Activated naive CD8-positive, alpha-beta T cell treated with anti-CD3 and anti-CD28 coated beads, Interleukin-2, amount 50 U/mL, for 24 hours (primary cell): ENCODE measurements around the gene GDA.

ENCODE experiments used
- ATAC-seq: fragments of 150-1000 bp; cut with Tn5 transposase; one replicate; pipeline ENCODE4 v1.10.0; 2021
- DNase-seq: peaks from one replicate; pipeline ENCODE4 v3.0.0; 2021
- H3K27ac Mint-ChIP-seq: one replicate; pipeline ENCODE4 v1.8.0; 2021; ENCODE audit warnings: mild to moderate bottlenecking, mixed read lengths
- H3K27me3 Mint-ChIP-seq: one replicate; pipeline ENCODE4 v1.8.0; 2021; ENCODE audit warnings: mixed read lengths
- H3K36me3 Mint-ChIP-seq: one replicate; pipeline ENCODE4 v1.8.0; 2021; ENCODE audit warnings: low read depth, mixed read lengths
- H3K4me1 Mint-ChIP-seq: one replicate; pipeline ENCODE4 v1.8.0; 2021; ENCODE audit warnings: mixed read lengths
- H3K4me3 Mint-ChIP-seq: one replicate; pipeline ENCODE4 v1.8.0; 2021; ENCODE audit warnings: mild to moderate bottlenecking, moderate library complexity, mixed read lengths
- H3K9me3 Mint-ChIP-seq: one replicate; pipeline ENCODE4 v1.8.0; 2021; ENCODE audit warnings: mixed read lengths

The GDA gene

DNA sequence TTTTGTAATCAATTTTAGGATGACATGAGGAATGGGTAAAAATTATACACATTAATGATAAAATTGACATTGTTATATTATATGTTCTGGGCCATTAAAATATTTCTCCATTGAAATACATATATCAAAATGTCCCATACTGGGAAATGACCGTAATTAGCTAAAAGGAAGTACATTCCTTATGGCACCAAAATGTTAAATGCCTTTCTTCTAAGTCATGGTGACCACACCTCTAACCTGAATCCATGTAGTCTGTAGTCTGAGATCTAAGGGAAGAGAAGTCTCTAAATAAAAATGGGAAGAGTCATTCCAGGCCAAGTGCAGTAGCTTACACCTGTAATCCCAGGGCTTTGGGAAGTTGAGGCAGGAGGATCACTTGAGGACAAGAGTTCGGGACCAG is 10.0 kb upstream of the GDA start:
- no peaks in the 10 kb centered on the region for H3K4me1 Mint-ChIP-seq
- no peak for ATAC-seq

DNA sequence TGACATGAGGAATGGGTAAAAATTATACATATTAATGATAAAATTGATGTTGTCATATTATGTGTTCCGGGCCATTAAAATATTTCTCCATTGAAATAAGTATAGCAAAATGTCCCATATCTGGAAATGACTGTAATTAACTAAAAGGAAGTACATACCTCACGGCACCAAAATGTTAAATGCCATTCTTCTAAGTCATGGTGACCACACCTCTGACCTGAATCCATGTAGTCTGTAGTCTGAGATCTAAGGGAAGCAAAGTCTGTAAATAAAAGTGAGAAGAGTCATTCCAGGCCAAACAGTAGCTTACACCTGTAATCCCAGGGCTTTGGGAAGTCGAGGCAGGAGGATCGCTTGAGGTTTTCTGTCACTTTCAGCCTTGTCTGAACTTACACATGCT is 8.7 kb upstream of the GDA start:
- DNase-seq (no peak), ATAC-seq (no peak)
- Mint-ChIP-seq H3K27ac (no peak overlapping the region), H3K4me1 (no peaks in the 10 kb centered on the region), H3K36me3 (no peaks in the 10 kb centered on the region), H3K9me3 (no peaks in the 10 kb centered on the region), H3K4me3 (no peak overlapping the region), H3K27me3 (peaks cover 10% of the 10 kb centered on the region)

More for the DNA sequence above, 10.0 kb upstream of the GDA start:
- DNase-seq = no peak
- H3K9me3 Mint-ChIP-seq = no peaks in the 10 kb centered on the region
- H3K4me3 Mint-ChIP-seq = no peak overlapping the region
- H3K36me3 Mint-ChIP-seq = no peaks in the 10 kb centered on the region
- peaks cover 7% of the 10 kb centered on the region for H3K27me3 Mint-ChIP-seq
- H3K27ac Mint-ChIP-seq = no peak overlapping the region

DNA sequence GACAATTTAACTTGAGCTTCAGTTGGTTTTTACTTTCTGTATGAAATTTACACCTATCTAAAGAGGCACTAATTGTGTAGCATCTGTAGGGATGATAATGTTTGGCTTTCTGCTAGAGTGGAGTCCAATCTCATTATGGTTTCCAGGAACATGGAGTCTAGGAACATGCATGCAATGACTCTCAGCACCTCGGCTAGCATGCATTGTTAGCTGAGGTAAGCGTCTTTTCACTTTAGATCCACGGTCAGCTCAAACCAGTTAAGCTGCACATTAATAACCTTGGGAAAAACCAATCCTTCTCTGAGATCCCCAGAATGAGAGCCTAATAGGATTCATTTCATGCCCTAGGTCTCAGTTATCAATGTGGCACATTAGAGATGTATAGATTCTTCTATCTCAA is 7.8 kb upstream of the GDA start:
- Mint-ChIP-seq H3K27me3 (peaks cover 10% of the 10 kb centered on the region), H3K36me3 (no peaks in the 10 kb centered on the region), H3K4me1 (no peaks in the 10 kb centered on the region), H3K27ac (no peak overlapping the region), H3K9me3 (no peaks in the 10 kb centered on the region), H3K4me3 (no peak overlapping the region)
- no peak for ATAC-seq
- no peak for DNase-seq

DNA sequence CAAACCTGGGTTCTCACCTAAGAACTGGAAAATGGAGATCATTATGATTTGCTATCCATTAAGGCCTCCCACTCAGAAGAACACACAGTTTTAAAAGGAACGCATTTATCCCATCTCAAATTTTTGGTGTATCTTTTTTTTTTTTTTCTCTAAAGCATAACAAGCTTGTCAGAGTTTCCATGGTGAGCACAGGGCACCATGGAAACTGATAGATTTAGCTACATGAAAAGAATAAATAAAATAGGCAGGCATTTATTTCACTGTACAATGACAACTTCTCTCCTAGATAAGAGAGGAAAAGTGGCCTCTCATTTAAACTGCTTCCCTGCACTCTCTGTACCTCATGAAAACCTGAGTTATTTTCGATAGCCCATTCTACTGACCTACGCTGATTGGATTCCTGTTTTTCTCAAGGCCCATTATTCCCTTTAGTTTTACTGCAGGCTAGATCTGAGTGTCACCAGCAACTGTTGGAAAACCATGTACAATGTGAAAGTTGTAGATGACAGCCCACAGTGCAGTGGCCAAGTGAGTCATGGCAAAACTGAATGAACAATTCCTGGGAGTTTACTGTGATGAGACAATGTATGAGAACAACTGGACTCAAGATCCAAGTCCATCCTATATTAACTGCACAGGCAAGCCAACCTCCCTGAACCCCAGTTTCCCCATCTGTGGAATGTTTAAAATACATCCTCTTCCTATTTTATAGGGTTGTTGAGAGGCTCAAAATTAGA is 4.3 kb upstream of the GDA start:
- Mint-ChIP-seq H3K36me3 (no peaks in the 10 kb centered on the region), H3K9me3 (no peaks in the 10 kb centered on the region), H3K4me3 (no peak overlapping the region), H3K4me1 (peaks cover 3% of the 10 kb centered on the region), H3K27ac (no peak overlapping the region), H3K27me3 (peaks cover 32% of the 10 kb centered on the region)
- ATAC-seq (no peak), DNase-seq (no peak)

DNA sequence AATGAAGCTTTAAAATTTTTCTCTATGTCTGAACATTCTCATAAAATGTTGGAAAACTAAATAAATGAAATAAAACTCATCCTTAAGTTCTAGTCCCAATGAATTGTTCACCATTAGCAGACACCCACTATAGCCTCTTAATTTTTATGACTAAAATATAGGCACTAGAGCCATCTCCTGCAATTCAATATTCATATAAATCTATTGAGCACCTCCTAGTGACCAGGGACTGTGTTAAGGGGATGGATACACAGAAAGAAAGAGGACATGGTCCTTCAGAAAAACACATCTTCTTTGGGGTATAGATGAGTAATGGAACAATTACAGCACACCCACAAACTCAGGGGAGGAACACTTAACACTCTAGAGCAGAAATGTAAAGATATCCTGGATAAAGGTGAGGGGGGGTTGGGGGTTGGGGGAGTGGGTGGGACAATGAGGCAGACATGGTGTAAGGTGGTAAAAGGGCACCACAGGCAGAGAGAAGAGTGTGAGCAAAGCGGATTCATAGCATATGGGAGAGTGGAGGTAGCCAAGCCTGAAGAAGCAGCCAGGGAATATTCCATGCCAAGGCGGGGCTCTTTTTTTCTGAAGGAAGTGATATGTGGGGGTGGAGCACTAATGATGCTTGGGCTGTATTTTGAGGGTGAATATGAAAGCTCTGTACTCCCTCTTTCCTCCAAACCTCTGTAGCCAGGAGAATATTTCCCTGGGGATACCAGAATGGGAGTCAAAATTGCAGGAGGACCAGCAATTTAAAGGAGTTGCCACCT is 3.3 kb upstream of the GDA start:
- Mint-ChIP-seq H3K27me3 (peaks cover 39% of the 10 kb centered on the region), H3K27ac (no peak overlapping the region), H3K4me3 (no peak overlapping the region), H3K9me3 (no peaks in the 10 kb centered on the region), H3K36me3 (no peaks in the 10 kb centered on the region), H3K4me1 (peaks cover 3% of the 10 kb centered on the region)
- DNase-seq (no peak), ATAC-seq (no peak)

DNA sequence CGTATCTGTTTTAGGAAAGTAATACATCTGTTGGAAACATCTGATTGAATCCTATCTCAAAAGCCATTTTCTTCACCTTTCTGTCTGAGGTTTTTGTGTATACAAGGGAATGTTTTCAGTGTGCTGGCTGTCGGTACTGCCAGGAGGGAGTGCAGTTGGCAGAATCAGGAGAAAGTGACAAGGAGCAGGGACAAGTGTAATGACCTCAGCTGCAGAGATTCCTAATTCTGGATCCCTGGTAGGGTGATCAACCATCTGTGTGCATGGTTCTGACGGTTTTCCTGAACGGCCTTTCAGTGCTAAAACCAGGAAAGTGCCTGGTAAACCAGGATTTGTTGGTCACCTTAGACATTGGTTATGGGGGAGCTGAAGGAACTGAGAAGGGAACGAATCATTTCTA is 1.6 kb upstream of the GDA start:
- Mint-ChIP-seq H3K9me3 (no peaks in the 10 kb centered on the region), H3K36me3 (no peaks in the 10 kb centered on the region), H3K4me3 (no peak overlapping the region), H3K27me3 (peaks cover 39% of the 10 kb centered on the region), H3K27ac (no peak overlapping the region), H3K4me1 (peaks cover 3% of the 10 kb centered on the region)
- DNase-seq = no peak
- no peak for ATAC-seq

DNA sequence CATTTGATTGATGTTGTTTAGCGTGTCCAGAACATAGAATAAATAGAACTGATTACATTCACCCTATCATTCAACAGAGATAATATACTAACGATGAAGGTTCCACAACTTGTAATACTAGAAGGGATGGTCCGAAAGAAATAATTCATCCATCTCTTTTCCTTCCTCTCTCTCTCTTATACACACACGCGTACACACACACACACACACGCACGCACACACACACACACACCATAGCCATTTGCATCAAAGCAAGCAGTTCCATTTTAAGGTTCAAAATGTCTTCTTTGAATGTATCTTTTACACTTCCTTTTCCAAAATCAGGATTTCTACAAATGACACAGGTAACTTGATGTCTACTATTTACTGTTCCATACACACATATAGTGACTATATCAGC is 887 bp downstream of the GDA start:
- no peaks in the 10 kb centered on the region for H3K9me3 Mint-ChIP-seq
- DNase-seq = no peak
- no peak overlapping the region for H3K4me3 Mint-ChIP-seq
- no peak overlapping the region for H3K27ac Mint-ChIP-seq
- peaks cover 3% of the 10 kb centered on the region for H3K4me1 Mint-ChIP-seq
- ATAC-seq = no peak
- no peaks in the 10 kb centered on the region for H3K36me3 Mint-ChIP-seq
- H3K27me3 Mint-ChIP-seq = peaks cover 36% of the 10 kb centered on the region

DNA sequence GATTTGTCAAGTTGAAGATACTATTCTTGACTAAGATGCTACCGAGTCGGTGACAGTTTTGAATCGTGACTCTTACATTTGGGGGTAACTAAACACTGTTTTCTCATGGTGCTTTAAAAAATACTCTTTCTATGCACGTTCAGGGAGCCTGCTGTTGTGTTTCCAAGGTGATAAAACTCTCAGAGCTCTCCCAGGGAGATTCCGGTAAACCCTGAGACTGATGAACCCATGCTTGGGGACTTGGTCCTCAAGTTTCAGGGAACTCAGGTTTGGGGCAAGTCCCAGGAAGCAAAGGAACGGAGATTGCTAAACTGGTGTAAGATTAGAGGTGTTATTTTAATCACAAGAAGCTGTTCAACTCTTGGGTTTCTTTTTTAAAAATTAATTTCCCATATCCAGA is 1.4 kb downstream of the GDA start:
- DNase-seq (no peak), ATAC-seq (no peak)
- Mint-ChIP-seq H3K36me3 (no peaks in the 10 kb centered on the region), H3K4me3 (no peak overlapping the region), H3K27me3 (peaks cover 38% of the 10 kb centered on the region), H3K9me3 (no peaks in the 10 kb centered on the region), H3K27ac (no peak overlapping the region), H3K4me1 (peaks cover 3% of the 10 kb centered on the region)

DNA sequence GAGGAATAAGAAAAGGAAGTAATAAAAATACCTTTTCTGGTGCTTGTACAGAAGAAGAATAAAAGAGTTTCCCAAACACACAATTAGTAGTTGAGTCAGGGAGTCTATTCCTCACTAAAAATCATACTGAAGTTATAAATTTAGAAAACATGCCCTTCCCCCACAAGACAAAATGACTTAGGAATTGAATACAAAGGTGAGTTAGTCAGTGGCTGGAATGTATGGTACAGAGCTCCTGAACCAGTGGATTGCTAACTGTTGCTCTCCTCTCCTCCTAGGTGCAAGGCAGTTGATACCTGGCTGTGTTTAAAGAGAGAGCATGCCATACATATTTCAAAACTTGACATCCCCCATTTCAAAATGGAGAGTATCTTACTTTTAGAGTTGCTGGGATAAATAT is 1.9 kb downstream of the GDA start:
- Mint-ChIP-seq H3K9me3 (no peaks in the 10 kb centered on the region), H3K27me3 (peaks cover 38% of the 10 kb centered on the region), H3K4me1 (peaks cover 3% of the 10 kb centered on the region), H3K4me3 (no peak overlapping the region), H3K27ac (no peak overlapping the region), H3K36me3 (no peaks in the 10 kb centered on the region)
- ATAC-seq (no peak), DNase-seq (no peak)

DNA sequence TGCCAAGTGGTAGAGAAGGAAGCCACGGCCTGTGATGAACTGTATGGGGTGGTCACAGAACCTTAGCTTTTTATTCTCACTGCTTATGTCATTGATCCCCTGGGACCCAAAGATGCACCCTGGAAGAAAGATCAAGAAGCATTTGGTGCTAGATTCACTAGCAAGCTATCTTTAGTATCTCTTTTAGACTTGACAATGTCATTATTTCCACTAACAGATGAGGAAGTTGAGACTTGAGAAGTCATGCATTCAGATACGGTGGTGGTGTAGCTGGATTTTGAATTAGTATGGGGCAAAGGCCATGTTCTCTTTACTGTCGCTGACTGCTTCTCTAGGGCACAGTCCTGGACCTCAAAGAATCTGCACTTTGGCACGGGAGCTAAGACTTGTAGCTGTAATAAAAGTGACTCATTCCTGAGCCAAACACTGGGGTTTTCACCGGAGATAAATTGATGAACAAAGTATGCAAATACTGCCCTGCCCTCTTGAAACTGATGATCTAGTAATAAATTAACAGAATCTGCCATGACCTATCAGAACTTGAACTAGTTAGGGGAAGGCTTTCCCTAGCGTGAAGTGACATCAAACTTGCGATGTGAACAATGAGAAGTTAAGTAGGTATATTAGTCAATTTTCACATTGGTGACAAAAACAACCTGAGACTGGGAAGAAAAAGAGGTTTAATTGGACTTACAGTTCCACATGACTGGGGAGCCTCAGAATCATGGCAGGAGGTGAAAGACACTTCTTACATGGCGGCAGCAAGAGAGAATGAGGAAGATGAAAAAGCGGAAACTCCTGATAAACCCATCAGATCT is 5.4 kb downstream of the GDA start:
- H3K27ac Mint-ChIP-seq = no peak overlapping the region

DNA sequence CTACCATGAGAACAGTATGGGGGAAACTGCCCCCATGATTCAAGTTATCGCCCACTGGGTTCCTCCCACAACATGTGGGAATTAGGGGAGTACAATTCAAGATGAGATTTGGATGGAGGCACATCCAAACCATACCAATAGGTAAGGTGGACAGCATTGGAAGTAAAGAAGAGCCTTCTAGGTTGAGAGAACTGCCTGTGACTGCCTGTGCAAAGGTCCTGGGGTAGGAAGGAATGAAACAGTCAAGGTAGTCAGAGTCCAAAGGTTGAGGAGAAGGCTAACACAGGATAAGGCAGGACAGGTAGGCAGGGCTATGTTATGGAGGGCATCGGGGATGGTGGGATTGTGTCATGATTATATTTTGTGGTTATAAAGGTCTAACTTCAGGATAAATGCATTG is 6.1 kb downstream of the GDA start:
- ATAC-seq (no peak), DNase-seq (no peak)
- H3K27me3 Mint-ChIP-seq = peaks cover 11% of the 10 kb centered on the region
- no peaks in the 10 kb centered on the region for H3K9me3 Mint-ChIP-seq
- H3K27ac Mint-ChIP-seq = no peak overlapping the region
- no peak overlapping the region for H3K4me3 Mint-ChIP-seq
- no peaks in the 10 kb centered on the region for H3K36me3 Mint-ChIP-seq
- H3K4me1 Mint-ChIP-seq = no peaks in the 10 kb centered on the region

More for the DNA sequence above, 5.4 kb downstream of the GDA start:
- Mint-ChIP-seq H3K27me3 (peaks cover 17% of the 10 kb centered on the region), H3K9me3 (no peaks in the 10 kb centered on the region), H3K36me3 (no peaks in the 10 kb centered on the region), H3K4me3 (no peak overlapping the region), H3K4me1 (no peaks in the 10 kb centered on the region)
- DNase-seq (no peak), ATAC-seq (no peak)

DNA sequence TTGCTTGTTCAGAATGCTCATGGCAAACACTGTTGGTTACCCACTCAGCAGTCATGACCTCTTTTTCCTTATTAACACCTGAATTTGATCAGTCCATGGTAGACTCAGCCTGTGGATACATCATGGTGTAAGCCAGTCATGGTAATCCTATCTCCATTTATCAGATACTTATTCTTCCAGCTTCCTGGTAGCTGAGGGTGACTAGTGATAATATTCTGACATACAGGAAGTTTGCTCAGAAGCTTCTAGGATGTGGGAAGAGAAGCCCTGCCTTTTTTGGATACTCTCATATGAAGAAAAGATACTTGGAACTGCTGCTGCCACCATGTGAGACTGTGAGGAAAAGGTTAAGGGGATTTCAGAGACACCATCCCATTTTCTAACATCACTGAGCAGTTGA is 7.3 kb downstream of the GDA start:
- Mint-ChIP-seq H3K4me3 (no peak overlapping the region), H3K4me1 (no peaks in the 10 kb centered on the region), H3K36me3 (no peaks in the 10 kb centered on the region), H3K27me3 (peaks cover 1% of the 10 kb centered on the region), H3K27ac (no peak overlapping the region), H3K9me3 (no peaks in the 10 kb centered on the region)
- ATAC-seq = no peak
- DNase-seq = no peak

DNA sequence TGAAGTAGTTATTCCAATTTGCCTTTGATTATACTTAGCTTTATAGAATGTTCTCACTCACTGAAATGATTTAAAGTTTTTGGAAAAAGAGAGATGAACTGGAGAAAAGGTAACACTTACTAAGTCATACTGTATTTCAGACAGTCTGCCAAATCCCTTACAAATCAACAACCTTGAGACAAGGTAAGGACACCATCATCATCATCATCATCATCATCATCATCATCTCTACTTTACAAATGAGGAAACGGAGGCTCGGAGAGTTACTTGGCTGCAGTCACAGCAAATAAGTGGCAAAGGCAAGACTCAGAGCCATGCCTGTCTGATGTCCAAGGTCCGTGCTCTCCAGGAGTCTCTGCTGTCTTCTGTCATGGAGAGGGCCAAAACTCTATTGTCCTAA is 9.4 kb downstream of the GDA start:
- no peak for DNase-seq
- no peak overlapping the region for H3K27ac Mint-ChIP-seq
- H3K36me3 Mint-ChIP-seq = no peaks in the 10 kb centered on the region
- peaks cover 3% of the 10 kb centered on the region for H3K27me3 Mint-ChIP-seq
- no peak for ATAC-seq
- no peaks in the 10 kb centered on the region for H3K4me1 Mint-ChIP-seq
- no peaks in the 10 kb centered on the region for H3K9me3 Mint-ChIP-seq
- no peak overlapping the region for H3K4me3 Mint-ChIP-seq

DNA sequence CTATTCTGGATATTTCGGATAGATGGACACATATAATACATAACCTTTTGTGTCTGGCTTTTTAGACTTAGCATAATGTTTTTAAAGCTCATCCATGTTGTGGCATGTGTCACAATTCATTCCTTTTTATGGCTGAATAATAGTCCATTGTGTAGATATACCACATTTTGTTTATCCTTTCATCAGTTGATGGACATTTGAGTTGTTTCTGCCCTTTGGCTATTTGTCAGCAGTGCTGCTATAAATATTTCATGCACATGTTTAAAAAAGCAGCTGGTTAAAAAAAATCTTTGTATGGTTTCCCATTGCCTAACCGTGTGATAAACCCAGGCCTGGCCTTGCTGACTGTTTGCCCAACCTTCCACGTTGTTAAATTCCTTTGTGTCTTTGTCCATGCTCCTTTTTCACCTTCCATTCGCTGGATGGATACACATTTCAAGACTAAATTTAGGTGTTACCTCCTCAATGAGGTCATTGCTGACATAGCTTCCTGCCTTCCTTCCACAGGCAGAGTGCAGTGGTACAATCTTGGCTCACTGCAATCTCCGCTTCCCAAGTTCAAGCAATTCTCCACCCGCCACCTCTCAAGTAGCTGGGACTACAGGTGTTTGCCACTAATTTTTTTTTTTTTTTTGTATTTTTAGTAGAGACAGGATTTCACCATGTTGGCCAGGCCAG is 11.3 kb downstream of the GDA start:
- H3K36me3 Mint-ChIP-seq = no peaks in the 10 kb centered on the region
- no peaks in the 10 kb centered on the region for H3K9me3 Mint-ChIP-seq
- no peak overlapping the region for H3K27ac Mint-ChIP-seq
- no peaks in the 10 kb centered on the region for H3K4me1 Mint-ChIP-seq
- DNase-seq (no peak), ATAC-seq (no peak)
- no peak overlapping the region for H3K4me3 Mint-ChIP-seq
- peaks cover 6% of the 10 kb centered on the region for H3K27me3 Mint-ChIP-seq
